22Rv1 (cell line): ENCODE data around the gene NPFFR1.

Source experiments
- H3K27ac ChIP-seq: fragments of 450-650 bp; 2 replicates; pipeline ENCODE4 v1.5.1; 2017
- ZFX ChIP-seq: fragments of 450-650 bp; IDR thresholded peaks from 2 replicates; pipeline ENCODE4 v1.6.1; 2017; ENCODE audit warnings: antibody characterized with exemption, borderline replicate concordance
- TF ChIP-seq, protein P1 (sequence below): fragments of 450-650 bp; IDR thresholded peaks from 2 replicates; pipeline ENCODE4 v1.5.1; 2017; ENCODE audit warnings: mild to moderate bottlenecking

Gene NPFFR1

DNA sequence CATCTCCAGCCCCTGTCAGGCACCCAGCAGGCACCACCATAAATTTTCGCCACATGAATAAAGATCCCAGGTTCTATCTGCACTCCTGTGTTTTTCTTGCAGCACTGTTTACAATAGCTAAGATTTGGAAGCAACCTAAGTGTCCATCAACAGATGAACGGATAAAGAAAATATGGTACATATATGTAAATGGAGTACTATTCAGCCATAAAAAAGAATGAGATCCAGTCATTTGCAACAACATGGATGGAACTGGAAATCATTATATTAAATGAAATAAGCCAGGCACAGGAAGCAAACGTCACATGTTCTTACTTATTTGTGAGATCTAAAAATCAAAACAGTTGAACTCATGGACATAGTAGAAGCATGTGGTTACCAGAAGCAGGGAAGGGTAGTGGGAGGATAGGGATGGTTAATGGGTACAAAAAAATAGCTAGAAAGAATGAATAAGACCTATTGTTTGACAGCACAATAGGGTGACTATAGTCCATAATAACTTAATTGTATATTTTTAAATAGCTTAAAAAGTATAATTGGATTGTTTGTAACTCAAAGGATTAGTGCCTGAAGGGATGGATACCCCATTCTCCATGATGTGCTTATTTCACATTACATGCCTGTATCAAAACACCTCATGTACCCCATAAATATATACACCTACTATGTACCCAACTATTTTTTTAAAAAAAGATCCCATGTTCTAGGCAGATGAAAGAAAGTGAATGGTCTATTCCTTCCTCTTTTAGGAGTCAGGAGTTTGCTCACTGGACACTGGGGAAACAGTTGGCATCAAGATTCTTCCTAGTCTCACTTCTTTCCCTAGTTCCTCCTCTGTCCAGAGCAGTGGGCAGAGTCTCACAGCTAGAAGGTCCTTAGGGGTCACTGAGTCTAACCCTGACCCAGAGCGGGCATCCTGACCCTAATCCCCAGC lies 1.0 kb upstream of the NPFFR1 start:
- H3K27ac ChIP-seq, result no peak overlapping the region
- TF ChIP-seq, protein P1, sequence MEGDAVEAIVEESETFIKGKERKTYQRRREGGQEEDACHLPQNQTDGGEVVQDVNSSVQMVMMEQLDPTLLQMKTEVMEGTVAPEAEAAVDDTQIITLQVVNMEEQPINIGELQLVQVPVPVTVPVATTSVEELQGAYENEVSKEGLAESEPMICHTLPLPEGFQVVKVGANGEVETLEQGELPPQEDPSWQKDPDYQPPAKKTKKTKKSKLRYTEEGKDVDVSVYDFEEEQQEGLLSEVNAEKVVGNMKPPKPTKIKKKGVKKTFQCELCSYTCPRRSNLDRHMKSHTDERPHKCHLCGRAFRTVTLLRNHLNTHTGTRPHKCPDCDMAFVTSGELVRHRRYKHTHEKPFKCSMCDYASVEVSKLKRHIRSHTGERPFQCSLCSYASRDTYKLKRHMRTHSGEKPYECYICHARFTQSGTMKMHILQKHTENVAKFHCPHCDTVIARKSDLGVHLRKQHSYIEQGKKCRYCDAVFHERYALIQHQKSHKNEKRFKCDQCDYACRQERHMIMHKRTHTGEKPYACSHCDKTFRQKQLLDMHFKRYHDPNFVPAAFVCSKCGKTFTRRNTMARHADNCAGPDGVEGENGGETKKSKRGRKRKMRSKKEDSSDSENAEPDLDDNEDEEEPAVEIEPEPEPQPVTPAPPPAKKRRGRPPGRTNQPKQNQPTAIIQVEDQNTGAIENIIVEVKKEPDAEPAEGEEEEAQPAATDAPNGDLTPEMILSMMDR, result no peak
- no peak for TF ChIP-seq ZFX

DNA sequence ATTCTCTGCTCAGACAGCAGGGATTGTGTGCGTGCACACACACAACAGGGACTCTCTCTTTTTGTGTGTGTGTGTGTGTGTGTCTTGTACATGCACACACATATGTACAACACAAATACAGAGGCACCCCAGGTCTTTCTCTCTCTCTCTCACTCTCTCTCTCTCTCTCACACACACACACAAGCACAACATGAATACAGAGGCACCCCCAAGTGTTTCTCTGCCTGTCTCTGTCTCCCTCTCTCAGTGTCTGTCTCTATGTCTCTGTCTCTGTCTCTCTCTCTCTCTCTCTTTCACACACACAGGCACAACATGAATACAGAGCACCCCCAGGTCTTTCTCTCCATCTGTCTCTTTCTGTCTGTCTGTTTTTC lies 746 bp downstream of the NPFFR1 start:
- TF ChIP-seq, protein P1, result no peak
- no peak for TF ChIP-seq ZFX
- H3K27ac ChIP-seq, result no peak overlapping the region

DNA sequence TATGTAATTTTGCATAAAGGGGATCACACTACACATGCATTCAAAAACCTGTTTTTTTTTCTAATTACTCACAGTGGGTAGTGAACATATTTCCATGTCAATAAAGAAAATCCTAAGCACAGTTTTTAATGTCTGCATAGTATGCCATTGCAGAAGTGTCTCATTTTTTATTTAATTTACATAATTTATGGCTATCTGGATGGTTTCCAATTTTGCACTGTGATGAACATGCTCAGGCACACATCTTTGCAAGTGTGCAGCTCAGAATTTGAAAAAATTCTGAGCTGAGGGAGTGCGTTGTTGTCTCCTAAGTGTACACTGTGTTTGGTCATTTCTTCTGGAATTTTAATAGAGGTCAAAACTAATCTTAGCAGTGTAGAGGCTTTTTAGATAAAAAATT lies 2.2 kb downstream of the NPFFR1 start:
- no peak overlapping the region for H3K27ac ChIP-seq
- no peak for TF ChIP-seq ZFX
- TF ChIP-seq, protein P1, result no peak

DNA sequence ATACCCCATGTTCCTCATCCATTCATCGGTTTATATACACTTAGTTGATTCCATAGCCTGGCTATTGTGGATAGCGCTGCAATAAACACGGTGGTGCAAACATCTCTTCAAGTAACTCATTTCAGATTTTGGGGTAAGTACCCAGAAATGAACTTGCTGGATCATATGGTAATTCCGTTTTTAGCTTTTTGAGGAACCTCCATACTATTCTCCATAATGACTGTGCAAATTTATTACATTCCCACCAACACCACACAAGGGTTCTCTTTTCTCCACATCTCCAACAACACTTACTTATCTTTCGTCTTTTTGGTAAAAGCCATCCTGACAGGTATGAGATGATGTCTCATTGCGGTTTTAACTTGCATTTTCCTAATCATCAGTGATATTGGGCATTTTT lies 3.7 kb downstream of the NPFFR1 start:
- H3K27ac ChIP-seq, result no peak overlapping the region
- TF ChIP-seq, protein P1, result no peak
- no peak for TF ChIP-seq ZFX

DNA sequence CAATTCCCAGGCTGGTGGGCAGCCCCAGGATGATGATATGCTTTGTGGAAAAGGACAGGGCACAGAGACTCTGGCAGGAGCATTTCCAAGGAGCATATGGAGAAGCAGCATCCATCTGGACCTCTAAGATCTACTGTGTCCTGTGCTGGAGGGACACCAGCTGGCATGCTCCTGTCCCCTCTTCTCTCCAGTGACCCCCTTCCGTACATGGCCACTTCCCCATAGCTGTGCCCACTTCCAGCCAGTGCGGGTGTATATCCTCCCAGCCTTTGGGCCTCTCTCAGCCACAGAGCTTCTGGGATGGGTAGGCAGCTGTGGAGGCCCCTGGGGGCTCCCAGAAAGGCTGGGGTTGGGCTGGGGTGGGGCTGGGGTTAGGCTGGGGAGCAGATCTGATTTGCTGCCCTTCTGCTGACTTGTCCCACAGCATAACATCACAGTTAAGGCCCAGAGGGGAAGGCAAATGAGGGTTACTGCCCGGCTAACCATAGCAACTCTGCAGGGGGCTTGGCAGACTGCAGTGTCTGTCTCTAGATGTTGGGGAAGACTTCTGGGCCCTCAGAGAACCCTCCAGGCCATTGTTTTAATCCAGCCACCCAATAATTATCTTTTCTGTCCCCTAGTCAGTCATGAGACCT lies 6.3 kb downstream of the NPFFR1 start:
- H3K27ac ChIP-seq, result no peak overlapping the region
- TF ChIP-seq, protein P1, result no peak

DNA sequence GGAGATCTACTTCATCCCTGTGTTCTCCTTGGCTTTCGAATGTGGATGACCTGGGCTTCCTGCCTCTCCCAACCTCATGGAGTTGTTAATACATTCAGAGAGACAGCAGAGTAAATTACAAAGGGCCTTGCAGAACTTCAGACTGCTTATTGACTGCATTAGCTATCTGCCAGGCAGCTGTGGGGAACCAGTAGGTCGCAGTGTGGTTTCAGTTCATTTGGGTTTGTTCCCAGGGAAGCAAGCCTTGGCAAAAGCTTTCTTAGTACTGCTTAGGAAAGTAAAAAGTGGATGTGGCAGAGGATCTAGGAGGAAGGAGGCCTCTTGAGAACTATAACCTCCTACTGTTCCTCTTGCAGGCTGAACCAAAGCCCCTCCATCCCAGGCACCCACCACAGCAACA lies 9.2 kb downstream of the NPFFR1 start:
- TF ChIP-seq ZFX, result no peak
- TF ChIP-seq, protein P1, result no peak
- H3K27ac ChIP-seq, result no peak overlapping the region

DNA sequence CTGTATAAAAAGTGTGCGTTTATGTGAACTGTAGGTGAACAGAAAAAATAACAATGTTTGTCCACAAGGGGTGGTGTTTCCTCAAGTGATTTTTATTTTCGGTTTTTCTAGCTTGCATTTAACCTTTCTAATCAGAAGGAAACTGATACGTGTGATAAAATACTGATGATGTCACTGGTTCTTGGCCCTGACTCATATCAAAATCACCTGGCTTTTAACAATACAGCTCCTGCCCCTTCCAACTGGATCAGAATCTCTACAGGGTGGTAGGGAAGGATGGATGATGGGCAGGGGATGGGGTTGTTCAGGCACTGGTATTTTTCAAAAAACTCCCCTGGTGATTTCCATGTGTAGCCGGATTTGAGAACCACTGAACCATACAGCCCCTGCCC lies 10.9 kb downstream of the NPFFR1 start:
- no peak for TF ChIP-seq ZFX
- TF ChIP-seq, protein P1, result peak; percentile 52
- no peak overlapping the region for H3K27ac ChIP-seq
